Stimulated activated CD4-positive, alpha-beta T cell treated with anti-CD3 and anti-CD28 coated beads, Interleukin-4, amount 100 ng/mL, for 4 hours (primary cell): Measurements from ENCODE around the gene GALK1.

ENCODE experiments used
- DNase-seq, 2 experiments: peaks; one replicate each; pipeline ENCODE4 v3.0.0-alpha.2; 2020

GALK1 gene

DNA sequence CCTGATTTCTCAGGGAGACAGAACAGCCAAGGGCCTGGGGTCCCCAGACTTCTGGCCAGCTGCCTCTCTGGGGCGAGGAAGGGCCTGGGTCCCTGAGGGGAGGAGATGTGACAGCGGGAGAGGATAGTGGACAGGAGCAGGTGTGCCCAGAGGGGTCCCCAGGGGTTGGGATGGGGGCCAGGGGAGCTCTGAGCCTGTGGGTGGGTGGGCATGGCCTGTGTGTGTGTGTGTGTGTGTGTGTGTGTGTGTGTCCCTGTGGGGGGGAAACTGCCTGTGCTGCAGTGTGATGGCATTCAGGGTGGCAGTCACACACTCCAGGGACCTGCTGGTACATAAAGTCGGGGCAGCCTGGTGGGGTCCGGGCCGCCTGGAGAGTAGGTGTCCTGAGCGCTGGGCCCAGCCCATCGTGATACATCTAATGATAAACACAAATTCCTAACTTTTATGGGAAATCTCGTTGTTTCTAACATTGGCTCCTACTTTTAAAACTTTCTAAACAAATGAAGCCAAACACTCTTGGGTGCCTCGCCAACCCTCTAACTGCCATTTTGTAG is 42.4 kb downstream of the GALK1 start:
- no peak for DNase-seq

DNA sequence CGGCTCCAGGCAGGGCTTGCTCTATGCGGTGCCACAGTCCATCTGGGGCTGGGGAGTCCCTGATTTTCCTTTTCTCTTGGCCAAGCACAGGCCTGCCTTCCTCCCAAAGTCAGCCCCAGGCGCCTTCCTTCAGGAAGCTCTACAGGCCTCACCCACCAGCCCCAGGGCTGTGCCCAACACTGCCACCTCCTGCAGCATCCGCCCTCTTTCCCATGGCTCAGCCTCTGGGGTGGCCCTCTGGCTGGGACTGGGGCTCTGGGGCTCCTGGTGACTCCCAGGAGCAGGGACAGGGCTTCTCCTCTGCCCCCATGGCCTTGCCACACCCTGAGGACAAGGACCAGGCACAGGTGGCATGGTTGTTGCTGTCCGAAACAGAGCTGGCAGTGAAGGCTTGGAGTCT is 42.9 kb downstream of the GALK1 start:
- DNase-seq = no peak

DNA sequence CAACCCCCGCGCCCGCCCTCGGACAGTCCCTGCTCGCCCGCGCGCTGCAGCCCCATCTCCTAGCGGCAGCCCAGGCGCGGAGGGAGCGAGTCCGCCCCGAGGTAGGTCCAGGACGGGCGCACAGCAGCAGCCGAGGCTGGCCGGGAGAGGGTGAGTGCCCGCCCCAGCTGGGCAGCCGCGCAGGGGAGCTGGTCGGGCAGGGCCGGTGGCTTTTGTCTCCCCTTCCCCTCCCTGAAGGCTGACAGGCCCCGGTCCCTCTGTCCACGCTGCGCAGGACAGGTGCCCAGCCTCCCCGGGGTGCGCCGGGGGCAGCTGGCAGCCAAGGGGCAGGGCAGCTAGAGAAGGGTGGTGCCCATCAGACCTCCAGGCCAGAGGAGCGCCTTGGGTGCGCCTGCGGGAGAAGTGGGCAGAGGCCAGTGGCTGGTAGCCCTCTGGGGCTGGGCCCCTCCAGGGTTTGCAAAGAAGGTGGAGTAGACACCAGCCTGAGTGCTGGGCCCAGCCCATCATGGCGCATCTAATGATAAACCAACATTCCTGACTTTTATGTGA is 43.5 kb downstream of the GALK1 start:
- DNase-seq = no peak

DNA sequence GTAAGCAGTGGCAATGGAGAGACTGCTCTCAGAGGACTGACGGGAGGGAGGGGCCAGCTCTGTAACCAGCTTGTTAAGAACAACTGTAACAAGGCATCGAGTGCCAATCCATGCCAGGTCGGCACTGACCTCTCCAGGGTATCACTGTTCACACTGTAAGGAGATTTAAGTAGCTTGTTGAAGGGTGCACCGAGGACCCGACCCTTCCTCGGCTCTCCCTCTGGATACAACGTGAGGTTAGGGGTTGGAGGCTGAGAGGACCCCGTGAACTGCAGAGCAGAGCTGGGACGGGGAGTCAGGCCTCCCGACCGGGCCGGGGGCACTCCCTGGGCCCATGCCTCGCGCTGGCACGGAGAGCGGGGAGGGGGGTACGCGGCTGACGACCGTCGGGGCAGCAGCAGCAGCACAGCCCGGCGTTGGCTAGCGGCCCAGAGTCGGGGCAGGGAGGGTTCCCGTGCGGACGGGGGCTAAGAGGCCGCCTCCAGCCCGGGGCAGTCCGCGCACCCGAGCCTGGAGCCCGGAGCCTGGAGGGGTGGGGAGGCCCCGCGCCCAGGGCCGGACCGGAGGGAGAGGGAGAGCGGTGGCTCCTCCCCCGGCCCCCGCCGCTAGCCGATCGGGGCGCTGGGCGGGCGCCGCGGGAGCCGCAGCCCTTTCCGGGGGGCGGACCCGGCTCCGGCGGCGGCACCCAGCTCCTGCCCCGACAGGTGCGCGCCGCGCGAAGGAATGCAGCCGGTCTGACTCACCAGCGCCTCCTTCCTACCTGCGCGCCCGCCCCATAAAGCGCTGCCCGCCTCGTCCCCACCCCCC is 44.1 kb downstream of the GALK1 start, which contains the start of gene ITGB4:
TSS of gene ITGB4 (plus strand) at position 804 of the 807 bp plus-strand sequence. CDS start 3,245 bp downstream, outside the sequence.
- DNase-seq = peak; percentile 52 to 68

DNA sequence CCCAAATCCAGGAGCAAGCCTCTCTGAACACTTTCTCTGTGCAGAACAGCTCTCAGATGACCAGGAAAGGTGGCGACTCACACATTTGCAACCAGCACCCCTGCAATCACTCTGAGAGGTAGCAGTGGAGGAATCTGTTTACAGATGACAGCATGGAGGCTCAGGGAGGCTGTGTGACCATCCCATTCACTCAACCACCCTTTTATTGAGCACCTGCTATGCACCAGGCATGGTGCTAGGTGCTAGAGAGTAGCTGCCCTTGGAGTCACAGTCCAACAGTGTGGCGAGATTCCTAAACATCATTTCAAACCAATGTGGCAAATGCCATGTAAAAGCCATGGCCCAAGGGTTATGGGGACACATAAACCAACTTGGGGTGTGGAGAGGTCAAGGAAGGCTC is 45.3 kb downstream of the GALK1 start:
- no peak for DNase-seq

DNA sequence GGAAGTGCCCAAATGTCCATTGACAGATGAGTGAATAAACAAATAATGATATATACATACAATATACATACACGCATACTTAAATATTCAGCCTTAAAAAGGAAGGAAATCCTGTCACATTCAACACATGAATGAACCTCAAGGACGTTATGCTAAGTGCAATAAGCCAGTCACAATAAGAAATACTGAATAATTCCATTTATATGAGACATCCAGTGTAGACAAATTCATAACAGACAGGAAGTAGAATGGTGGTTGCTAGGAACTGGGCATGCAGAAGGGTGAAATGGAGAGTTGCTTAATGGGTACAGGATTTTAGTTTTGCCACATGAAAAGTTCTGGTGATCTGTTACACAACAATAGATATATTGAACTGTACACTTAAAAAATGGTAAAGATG is 52.5 kb downstream of the GALK1 start:
- no peak for DNase-seq
